ENCODE results near the gene SMC4.

Gene SMC4

GRCh38 chr3:160480931-160481330 lies 81.5 kb downstream of the SMC4 start:
- DNase-seq = no peak

DNA sequence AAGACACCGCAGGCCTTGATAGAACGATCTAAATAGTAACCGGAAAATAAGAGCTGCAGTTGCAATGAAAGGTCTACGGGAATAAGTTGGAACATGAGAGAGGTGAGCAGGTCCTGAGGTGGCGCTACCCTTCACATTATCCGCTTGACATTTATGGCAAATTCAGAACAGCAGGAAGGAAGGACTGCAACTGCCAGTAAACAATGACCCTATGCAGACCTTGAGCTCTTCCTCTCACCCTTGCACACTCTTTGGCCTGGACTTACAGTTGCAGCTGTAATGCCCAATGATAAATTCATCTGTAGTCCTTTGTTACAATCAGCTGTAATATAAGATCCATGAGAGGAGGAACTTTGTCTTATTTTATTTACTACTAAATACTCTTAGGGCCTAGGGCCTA lies 82.4 kb downstream of the SMC4 start:
- DNase-seq = no peak

DNA sequence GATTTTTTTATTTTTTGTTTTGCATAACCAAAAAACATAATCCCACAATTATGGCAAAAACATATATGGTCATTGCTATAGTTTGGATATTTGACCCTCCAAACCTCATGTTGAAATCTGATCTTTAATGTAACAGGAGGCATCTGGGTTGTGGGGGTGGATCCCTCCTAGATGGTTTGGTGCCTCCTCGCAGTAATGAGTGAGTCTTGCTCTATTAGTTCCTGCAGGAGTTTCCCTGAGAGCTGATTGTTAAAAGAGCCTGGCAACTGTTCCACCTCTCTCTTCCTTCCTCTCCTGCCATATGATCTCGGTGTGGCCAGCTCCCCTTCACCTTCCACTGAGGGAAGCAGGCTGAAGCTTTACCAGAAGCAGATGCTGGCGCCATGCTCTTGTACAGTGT lies 83.3 kb downstream of the SMC4 start:
- DNase-seq = no peak

Data from CD4-positive, alpha-beta T cell treated with Interleukin-12 subunit alpha and Interleukin-12 subunit beta, for 1 hour (primary cell).